Measurements from ENCODE around the gene CLEC2L.

The CLEC2L gene

GRCh38 chr7:139575338-139575680 is 51.8 kb downstream of the CLEC2L start:
- no peak for DNase-seq (ENCODE audit: low read depth in 2 of 2)

GRCh38 chr7:139576179-139576973 is 52.9 kb downstream of the CLEC2L start:
- no peak for DNase-seq (ENCODE audit: low read depth in 2 of 2)

GRCh38 chr7:139580435-139580834 is 57.0 kb downstream of the CLEC2L start:
- DNase-seq (ENCODE audit: low read depth in 2 of 2): no peak

GRCh38 chr7:139582130-139582650 is 58.7 kb downstream of the CLEC2L start:
- no peak for DNase-seq (ENCODE audit: low read depth in 2 of 2)

GRCh38 chr7:139582671-139583155 is 59.2 kb downstream of the CLEC2L start:
- DNase-seq (ENCODE audit: low read depth in 2 of 2): no peak

- no peak for DNase-seq (ENCODE audit: low read depth in 2 of 2)
Observed at GRCh38 chr7:139583826-139584553, 60.5 kb downstream of the CLEC2L start.

- DNase-seq (ENCODE audit: low read depth in 2 of 2): no peak
Observed at GRCh38 chr7:139585042-139585441, 61.6 kb downstream of the CLEC2L start.

GRCh38 chr7:139586286-139586685 is 62.8 kb downstream of the CLEC2L start:
- DNase-seq (ENCODE audit: low read depth in 2 of 2): no peak

GRCh38 chr7:139587535-139587934 is 64.0 kb downstream of the CLEC2L start:
- no peak for DNase-seq (ENCODE audit: low read depth in 2 of 2)

- DNase-seq (ENCODE audit: low read depth in 2 of 2): no peak
Observed at GRCh38 chr7:139588632-139589031, 65.1 kb downstream of the CLEC2L start.

GRCh38 chr7:139589474-139589873 is 66.0 kb downstream of the CLEC2L start:
- no peak for DNase-seq (ENCODE audit: low read depth in 2 of 2)

GRCh38 chr7:139591550-139592195 is 68.2 kb downstream of the CLEC2L start:
- no peak for DNase-seq (ENCODE audit: low read depth in 2 of 2)

GRCh38 chr7:139592801-139593461 is 69.4 kb downstream of the CLEC2L start:
- DNase-seq (ENCODE audit: low read depth in 2 of 2): no peak

- no peak for DNase-seq (ENCODE audit: low read depth in 2 of 2)
Observed at GRCh38 chr7:139594090-139594489, 70.6 kb downstream of the CLEC2L start.

Measured in activated CD4-positive, alpha-beta T cell treated with anti-CD3 and anti-CD28 coated beads for 24 hours (primary cell).